HG02642 (cell line): ENCODE measurements around the gene PEX1.
"Not testable (repeated sequence)": the region's sequence is repeated elsewhere in the genome, so short reads cannot be mapped to it uniquely, and the experiment has no call there.

Experiments
- ATAC-seq: cut with Tn5 transposase; IDR thresholded peaks from one replicate; pipeline ENCODE4 v1.9.1; 2021; ENCODE audit warnings: mild to moderate bottlenecking; ENCODE audit not compliant: unreplicated experiment, poor library complexity

PEX1 gene

GRCh38 chr7:92508946-92509345, 19.4 kb downstream of the PEX1 start:
- no peak for ATAC-seq

- ATAC-seq = no peak
These were observed 22.0 kb downstream of the PEX1 start for GRCh38 chr7:92506363-92506762.

GRCh38 chr7:92504563-92504962, 23.8 kb downstream of the PEX1 start:
- ATAC-seq = no peak

- ATAC-seq = no peak
These were observed 24.6 kb downstream of the PEX1 start for GRCh38 chr7:92503767-92504166.

GRCh38 chr7:92498557-92498956, 29.8 kb downstream of the PEX1 start:
- ATAC-seq = no peak

- ATAC-seq = no peak
These were observed 31.4 kb downstream of the PEX1 start for GRCh38 chr7:92496876-92497275.

GRCh38 chr7:92489634-92490033, 38.7 kb downstream of the PEX1 start:
- no peak for ATAC-seq

GRCh38 chr7:92487804-92488203, 40.5 kb downstream of the PEX1 start:
- no peak for ATAC-seq

- no peak for ATAC-seq
These were observed 42.3 kb downstream of the PEX1 start for GRCh38 chr7:92485974-92486373.

- no peak for ATAC-seq
These were observed 42.9 kb downstream of the PEX1 start for GRCh38 chr7:92485267-92485892.

GRCh38 chr7:92484226-92484625, 44.1 kb downstream of the PEX1 start:
- not testable (repeated sequence) for ATAC-seq

- not testable (repeated sequence) for ATAC-seq
These were observed 44.7 kb downstream of the PEX1 start for GRCh38 chr7:92483624-92484023.

- ATAC-seq = not testable (repeated sequence)
These were observed 49.2 kb downstream of the PEX1 start for GRCh38 chr7:92479146-92479545.

GRCh38 chr7:92478711-92479110, 49.6 kb downstream of the PEX1 start:
- no peak for ATAC-seq

GRCh38 chr7:92478095-92478494, 50.2 kb downstream of the PEX1 start:
- ATAC-seq = no peak

- not testable (repeated sequence) for ATAC-seq
These were observed 50.6 kb downstream of the PEX1 start, which contains the start of gene ERVW-1 for GRCh38 chr7:92477681-92478080. ERVW-1 (minus strand) TSS chr7:92477946; CDS start chr7:92470381, 7,565 bp downstream.

- ATAC-seq = not testable (repeated sequence)
These were observed 52.3 kb downstream of the PEX1 start for GRCh38 chr7:92475851-92476590.

- not testable (repeated sequence) for ATAC-seq
These were observed 53.0 kb downstream of the PEX1 start for GRCh38 chr7:92475261-92475770.

GRCh38 chr7:92473989-92474388, 54.3 kb downstream of the PEX1 start:
- ATAC-seq = not testable (repeated sequence)

- not testable (repeated sequence) for ATAC-seq
These were observed 59.7 kb downstream of the PEX1 start for GRCh38 chr7:92468589-92468988.

- no peak for ATAC-seq
These were observed 61.6 kb downstream of the PEX1 start for GRCh38 chr7:92466682-92467081.

- ATAC-seq = no peak
These were observed 63.8 kb downstream of the PEX1 start for GRCh38 chr7:92464515-92464914.
